Lower leg skin (tissue), 4 donors: ENCODE measurements around the gene RHOV. TPM values are rescaled to one million over a fixed set of nuclear protein-coding genes. Genes with fewer than 3 reads are reported as not detected.
"Not testable (repeated sequence)": the region's sequence is repeated elsewhere in the genome, so short reads cannot be mapped to it uniquely, and the experiment has no call there.

Experiments
- DNase-seq, 2 donors: peaks; one replicate each; pipeline ENCODE4 v3.0.0-alpha.2; 2019; ENCODE audit warnings: low spot score in 2 of 2
- H3K4me3 ChIP-seq: fragments of 200-600 bp; sonication (generic); 2 replicates; pipeline ENCODE4 v1.5.1; 2017; ENCODE audit warnings: mild to moderate bottlenecking, low read depth; ENCODE audit not compliant: poor library complexity, severe bottlenecking
- POLR2A ChIP-seq, 2 donors: fragments of 450-650 bp; IDR thresholded peaks; one replicate each; pipeline ENCODE4 v1.6.1; 2016 to 2017; ENCODE audit warnings: antibody characterized with exemption in 2 of 2, mild to moderate bottlenecking in 1 of 2, moderate library complexity in 1 of 2
- WGBS, 2 donors: methylation state at CpG; one replicate each; pipeline ENCODE4 v1.1.5; 2018; 5-methylcytosine and 5-hydroxymethylcytosine counted together
- intact Hi-C: fragments of 100-400 bp; cut with DNase I; formaldehyde crosslinking; loops from one replicate; pipeline ENCODE4 v1.15.0; 2023; ENCODE audit warnings: low total_unique reads
- total RNA-seq, 4 donors: library from RNA; depleted of rRNA; stranded (reverse); fragments of >200 nt; gene quantifications; one replicate each; pipeline ENCODE4 v1.1.0, GENCODE V29; 2016
- TF ChIP-seq, protein P1 (sequence below), 3 donors: fragments of 450-650 bp; IDR thresholded peaks; one replicate each; pipeline ENCODE4 v1.5.1; 2016; ENCODE audit warnings: antibody characterized with exemption in 3 of 3, mild to moderate bottlenecking in 3 of 3, moderate library complexity in 2 of 3

The RHOV gene
- total RNA-seq, 4 donors from 2014 or later = 78.5 to 111 (median 95.9) TPM

DNA sequence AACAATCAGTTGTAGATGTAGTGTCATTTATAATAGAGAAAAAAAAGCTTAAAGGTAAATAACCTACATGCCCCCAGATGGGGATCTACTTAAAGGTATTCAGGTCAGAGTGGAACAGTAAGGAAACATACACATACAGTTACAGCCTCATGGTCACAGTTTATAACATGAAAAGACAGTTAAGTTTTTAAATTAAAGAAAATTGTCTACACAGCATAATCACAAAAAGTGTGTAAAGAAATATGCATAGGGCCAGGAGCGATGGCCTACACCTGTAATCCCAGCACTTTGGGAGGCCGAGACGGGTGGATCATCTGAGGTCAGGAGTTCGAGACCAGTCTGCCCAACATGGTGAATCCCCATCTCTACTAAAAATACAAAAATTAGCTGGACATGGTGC, 6.8 kb downstream of the RHOV start:
- no peak for DNase-seq
- TF ChIP-seq, protein P1, sequence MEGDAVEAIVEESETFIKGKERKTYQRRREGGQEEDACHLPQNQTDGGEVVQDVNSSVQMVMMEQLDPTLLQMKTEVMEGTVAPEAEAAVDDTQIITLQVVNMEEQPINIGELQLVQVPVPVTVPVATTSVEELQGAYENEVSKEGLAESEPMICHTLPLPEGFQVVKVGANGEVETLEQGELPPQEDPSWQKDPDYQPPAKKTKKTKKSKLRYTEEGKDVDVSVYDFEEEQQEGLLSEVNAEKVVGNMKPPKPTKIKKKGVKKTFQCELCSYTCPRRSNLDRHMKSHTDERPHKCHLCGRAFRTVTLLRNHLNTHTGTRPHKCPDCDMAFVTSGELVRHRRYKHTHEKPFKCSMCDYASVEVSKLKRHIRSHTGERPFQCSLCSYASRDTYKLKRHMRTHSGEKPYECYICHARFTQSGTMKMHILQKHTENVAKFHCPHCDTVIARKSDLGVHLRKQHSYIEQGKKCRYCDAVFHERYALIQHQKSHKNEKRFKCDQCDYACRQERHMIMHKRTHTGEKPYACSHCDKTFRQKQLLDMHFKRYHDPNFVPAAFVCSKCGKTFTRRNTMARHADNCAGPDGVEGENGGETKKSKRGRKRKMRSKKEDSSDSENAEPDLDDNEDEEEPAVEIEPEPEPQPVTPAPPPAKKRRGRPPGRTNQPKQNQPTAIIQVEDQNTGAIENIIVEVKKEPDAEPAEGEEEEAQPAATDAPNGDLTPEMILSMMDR (IDR thresholded peaks at IDR 0.05) = no peak
- TF ChIP-seq POLR2A (IDR thresholded peaks at IDR 0.05) = no peak
- intact Hi-C loops = no loop called here
- H3K4me3 ChIP-seq = no peak overlapping the region
- WGBS, 2 donors = 92 to 97% methylated on average over 4 of the region's 4 CpGs

DNA sequence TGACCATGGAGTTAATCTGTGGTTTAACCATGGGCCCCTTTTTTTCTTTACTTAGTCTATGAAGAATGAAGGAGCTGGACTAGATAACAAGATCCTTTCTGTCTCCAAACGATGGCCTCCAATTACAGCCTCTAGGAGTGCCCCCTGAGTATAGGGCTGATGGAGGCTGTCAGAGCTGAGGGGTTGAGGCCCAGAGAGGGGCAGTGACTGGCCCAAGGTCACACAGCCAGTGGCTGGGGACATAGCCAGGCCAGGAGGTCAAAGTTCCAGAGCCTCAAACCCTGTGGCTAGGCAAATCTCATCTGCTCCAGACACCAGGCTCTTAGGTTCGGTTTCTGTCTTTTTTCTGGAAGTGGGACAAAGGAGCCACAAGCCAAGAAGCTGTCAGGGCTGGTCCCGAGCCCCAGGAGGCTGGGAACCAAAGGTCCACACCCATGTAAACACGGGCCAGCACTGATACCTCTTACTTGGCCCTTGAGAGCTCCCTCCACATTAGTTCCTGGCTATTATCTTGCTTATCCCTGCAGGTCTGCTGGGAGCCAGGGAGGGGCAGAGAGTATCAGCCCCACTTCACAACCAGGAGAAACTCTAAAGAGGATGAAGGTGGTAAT, 10.3 kb downstream of the RHOV start:
- TF ChIP-seq POLR2A (IDR thresholded peaks at IDR 0.05) = no peak
- TF ChIP-seq, protein P1 (IDR thresholded peaks at IDR 0.05) = no peak
- H3K4me3 ChIP-seq = no peak overlapping the region
- DNase-seq = no peak
- intact Hi-C loops = no loop called here
- 30 to 38% methylated on average over 4 of the region's 4 CpGs for WGBS, 2 donors

DNA sequence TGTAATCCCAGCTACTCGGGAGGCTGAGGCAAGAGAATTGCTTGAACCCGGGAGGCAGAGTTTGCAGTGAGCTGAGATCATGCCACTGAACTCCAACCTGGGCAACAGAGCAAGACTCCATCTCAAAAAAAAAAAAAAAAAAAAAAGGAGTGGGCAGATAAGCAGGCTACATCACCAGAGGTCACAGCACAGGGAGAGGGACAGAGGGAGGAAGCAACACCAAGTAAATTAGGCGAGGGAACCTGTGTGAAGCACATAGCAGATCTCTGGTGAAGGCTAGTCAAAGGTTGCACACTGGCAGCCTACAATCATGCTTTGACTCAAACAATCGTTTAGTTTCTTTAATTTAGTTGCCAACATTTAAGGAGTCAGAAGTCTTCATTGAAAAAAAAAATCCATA, 12.9 kb downstream of the RHOV start:
- DNase-seq, intact Hi-C loops: not testable (repeated sequence)
- WGBS, 2 donors = 60 to 69% methylated on average over 4 of the region's 4 CpGs

DNA sequence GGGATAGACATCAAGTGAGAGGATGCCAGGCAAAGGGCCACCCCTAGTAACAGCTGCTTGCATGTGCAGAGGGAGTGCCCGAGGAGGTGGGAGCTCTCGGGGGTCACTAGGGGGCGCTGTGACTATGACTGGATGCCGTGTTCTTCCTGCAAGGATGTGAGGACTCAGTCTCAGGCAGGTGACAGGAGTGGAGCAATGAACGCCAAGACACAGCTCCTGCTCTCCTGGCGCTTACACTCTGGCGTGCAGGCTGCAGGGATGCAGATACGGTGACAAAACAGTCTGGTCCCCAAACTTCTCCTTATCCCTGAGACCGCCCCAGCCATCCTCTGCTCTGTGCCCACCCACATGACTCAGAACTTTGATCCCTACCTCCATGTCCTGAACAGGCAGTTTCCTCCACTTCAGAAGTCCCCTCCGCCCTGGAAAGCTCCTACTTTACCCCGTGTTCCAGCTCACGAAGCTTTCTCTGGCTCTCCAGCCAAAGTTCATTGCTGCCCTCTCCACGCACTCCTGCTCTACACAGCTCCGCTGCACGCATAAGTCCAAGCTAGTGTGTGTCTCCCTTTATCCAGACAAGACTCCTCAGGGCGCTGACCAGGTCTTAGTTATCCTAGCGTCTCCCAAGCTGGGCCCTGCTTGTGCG, 14.7 kb downstream of the RHOV start:
- no peak overlapping the region for H3K4me3 ChIP-seq
- no peak for TF ChIP-seq POLR2A (IDR thresholded peaks at IDR 0.05)
- TF ChIP-seq, protein P1 (IDR thresholded peaks at IDR 0.05) = no peak
- intact Hi-C loops = no loop called here
- DNase-seq = peak; percentile 69 to 95
- 44 to 54% methylated on average over 18 of the region's 18 CpGs for WGBS, 2 donors

More for the DNA sequence above, 12.9 kb downstream of the RHOV start:
- H3K4me3 ChIP-seq = not testable (repeated sequence)

DNA sequence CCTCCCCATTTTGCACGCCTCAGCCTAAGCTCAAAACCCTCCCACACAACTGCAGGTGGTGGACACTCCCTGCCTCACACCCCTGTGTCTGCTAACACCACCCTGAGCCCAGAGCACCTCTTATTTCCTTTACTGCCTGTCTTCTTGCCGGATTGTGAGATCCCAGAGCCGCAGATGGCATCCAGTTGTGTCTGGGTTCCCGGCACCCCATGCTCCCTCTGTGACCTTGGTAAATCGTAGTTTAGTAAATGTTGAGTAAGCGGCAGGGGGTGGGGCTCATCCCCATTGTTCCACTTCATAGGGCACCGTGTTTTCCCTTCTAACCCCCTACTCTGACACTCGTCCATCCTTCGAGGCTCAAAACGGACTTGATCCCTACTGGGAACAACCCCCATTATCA, 15.3 kb downstream of the RHOV start:
- intact Hi-C loops = no loop called here
- no peak for TF ChIP-seq POLR2A (IDR thresholded peaks at IDR 0.05)
- TF ChIP-seq, protein P1 (IDR thresholded peaks at IDR 0.05) = no peak
- DNase-seq = no peak
- WGBS, 2 donors = 54 to 58% methylated on average over 10 of the region's 10 CpGs
- H3K4me3 ChIP-seq = no peak overlapping the region

DNA sequence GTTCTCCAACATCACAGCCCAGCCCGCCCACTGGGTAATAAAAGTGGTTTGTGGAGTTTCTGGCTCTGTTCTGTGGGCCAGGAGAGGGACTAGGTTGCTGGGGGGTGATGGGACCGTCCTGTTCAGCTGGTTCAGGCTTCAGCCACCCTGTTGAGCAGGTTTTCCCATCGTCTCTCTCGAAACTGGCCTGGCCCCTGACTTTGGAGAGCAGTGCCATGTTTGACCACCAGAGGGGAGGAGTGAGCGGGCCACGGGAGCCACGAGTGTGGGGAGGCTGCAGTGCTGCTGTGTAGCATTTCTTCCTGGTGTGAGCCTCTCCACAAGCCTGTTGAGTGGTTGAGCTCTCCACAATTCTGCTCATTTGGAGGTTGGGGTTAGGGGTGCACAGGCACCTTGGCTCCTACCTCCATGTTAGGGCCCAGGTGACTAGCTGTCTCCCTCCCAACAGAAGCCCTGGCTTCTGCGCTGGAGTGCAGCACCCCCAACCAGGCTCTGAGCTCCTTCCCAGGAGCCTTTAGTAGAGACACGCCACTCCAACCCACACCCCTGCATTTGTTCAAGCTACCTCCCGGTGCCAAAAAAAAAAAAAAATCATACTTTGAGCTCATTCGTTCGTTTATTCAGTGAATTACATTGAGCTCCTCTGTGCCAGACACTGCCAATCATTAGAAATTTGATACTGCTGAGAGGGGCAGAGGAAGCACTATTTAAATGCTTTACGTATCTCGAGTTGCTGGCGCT, 16.3 kb downstream of the RHOV start:
- H3K4me3 ChIP-seq = no peak overlapping the region
- TF ChIP-seq, protein P1 (IDR thresholded peaks at IDR 0.05) = peak in 1 of 3 donors; percentile 82
- TF ChIP-seq POLR2A (IDR thresholded peaks at IDR 0.05) = no peak
- intact Hi-C loops = no loop called here
- peak; percentile 77 to 96 for DNase-seq
- WGBS, 2 donors = 18 to 19% methylated on average over 15 of the region's 15 CpGs
